GM12878 (cell line): ENCODE data around the gene RELL2. TPM values are rescaled to one million over a fixed set of nuclear protein-coding genes. Genes with fewer than 3 reads are reported as not detected.

Source experiments
- ATAC-seq: fragments of 200-7000 bp; cut with Tn5 transposase; 3 replicates; pipeline ENCODE4 v1.9.1; 2020; ENCODE audit warnings: mild to moderate bottlenecking, moderate library complexity
- BruUV-seq: library from RNA; stranded (reverse); fragments of 400-500 nt; replicated peaks from 2 replicates; lab custom pipeline; 2021; lab: Mats Ljungman, UMichigan
- CTCF ChIA-PET: fragments of 300-600 bp; sonication (Branson Sonifier 250); formaldehyde crosslinking; extraction: SDS; loops from one replicate; lab custom pipeline; 2021; ENCODE audit warnings: inconsistent platforms; lab: Yijun Ruan, JAX
- POLR2A ChIA-PET: fragments of 350-600 bp; formaldehyde crosslinking; extraction: SDS; loops from one replicate; lab custom pipeline; 2021; ENCODE audit warnings: inconsistent platforms; lab: Charles Lee
- RAD21 ChIA-PET: fragments of 300-600 bp; sonication (Branson Sonifier 250); formaldehyde crosslinking; loops from one replicate; lab custom pipeline; 2023; ENCODE audit warnings: antibody characterized with exemption; ENCODE audit not compliant: unreplicated experiment; lab: Charles Lee
- SMC1A ChIA-PET: fragments of 300-600 bp; sonication (Branson Sonifier 250); formaldehyde crosslinking; loops from one replicate; lab custom pipeline; 2023; ENCODE audit not compliant: unreplicated experiment, uncharacterized antibody; lab: Charles Lee
- DNase-seq: peaks from one replicate; pipeline ENCODE4 v3.0.0-alpha.2; 2011; ENCODE audit warnings: low read depth, low spot score
- FAIRE-seq: peaks from 3 replicates; lab custom pipeline; 2011; peaks lifted over from hg19 to GRCh38; lab: Jason Lieb, UNC
- H2AFZ ChIP-seq: 2 replicates; pipeline ENCODE4 v1.6.0; 2011; ENCODE audit warnings: low read depth, low read length, control low read depth; ENCODE audit not compliant: control insufficient read depth
- H3K27ac ChIP-seq: 2 replicates; pipeline ENCODE4 v1.5.1; 2011; ENCODE audit warnings: control low read depth; ENCODE audit not compliant: control insufficient read depth, insufficient read depth
- H3K27me3 ChIP-seq, 2 experiments: replicated peaks in 1 of 2; 2 replicates each; pipeline versions ENCODE4 v1.6.0 to v1.6.1; 2011; ENCODE audit warnings: low read length in 1 of 2; ENCODE audit not compliant: control insufficient read depth in 2 of 2, insufficient read depth in 2 of 2
- H3K36me3 ChIP-seq, 2 experiments: 2 replicates each; pipeline ENCODE4 v1.5.1; 2011; ENCODE audit warnings: low read length in 1 of 2; ENCODE audit not compliant: control insufficient read depth in 2 of 2, insufficient read depth in 2 of 2
- H3K4me1 ChIP-seq: 2 replicates; pipeline ENCODE4 v1.6.1; 2011; ENCODE audit warnings: mild to moderate bottlenecking, low read length, moderate library complexity, mixed read lengths; ENCODE audit not compliant: control insufficient read depth, insufficient read depth
- H3K4me2 ChIP-seq: 2 replicates; pipeline ENCODE4 v1.6.0; 2011; ENCODE audit warnings: control low read depth; ENCODE audit not compliant: control insufficient read depth, insufficient read depth
- H3K4me3 ChIP-seq: fragments of 200-600 bp; sonication (generic); 2 replicates; pipeline ENCODE4 v1.5.1; 2016
- H3K79me2 ChIP-seq: 2 replicates; pipeline ENCODE4 v1.6.0; 2011; ENCODE audit warnings: low read length; ENCODE audit not compliant: control insufficient read depth, insufficient read depth
- H3K9ac ChIP-seq: 2 replicates; pipeline ENCODE4 v1.8.0; 2011; ENCODE audit warnings: low read length, control low read depth, mixed read lengths; ENCODE audit not compliant: control insufficient read depth, insufficient read depth
- H3K9me3 ChIP-seq: replicated peaks from 3 replicates; pipeline ENCODE4 v1.5.1; 2011; ENCODE audit warnings: mild to moderate bottlenecking, low read length; ENCODE audit not compliant: control insufficient read depth, insufficient read depth
- H4K20me1 ChIP-seq: 2 replicates; pipeline ENCODE4 v1.6.0; 2011; ENCODE audit not compliant: control insufficient read depth, insufficient read depth
- CTCF ChIP-seq, 3 experiments: IDR thresholded peaks in 2 of 3; conservative IDR thresholded peaks in 1 of 3; 2 replicates each; pipeline ENCODE4 v1.5.1; 2011; ENCODE audit warnings: low read depth in 3 of 3, low read length in 3 of 3, mild to moderate bottlenecking in 3 of 3, control low read depth in 2 of 3, moderate library complexity in 2 of 3, inconsistent platforms in 1 of 3, mixed read lengths in 1 of 3; ENCODE audit not compliant: control insufficient read depth in 2 of 3, insufficient read depth in 1 of 3; ENCODE audit errors: extremely low read depth in 1 of 3
- DPF2 ChIP-seq: fragments of 450-650 bp; IDR thresholded peaks from 2 replicates; pipeline ENCODE4 v1.6.1; 2017; ENCODE audit warnings: mild to moderate bottlenecking
- IKZF1 ChIP-seq: fragments of 450-650 bp; conservative IDR thresholded peaks from 2 replicates; pipeline ENCODE4 v1.6.1; 2017; ENCODE audit warnings: antibody characterized with exemption, mild to moderate bottlenecking
- IKZF2 ChIP-seq, 2 experiments: fragments of 450-650 bp; IDR thresholded peaks; 2 replicates each; pipeline ENCODE4 v1.6.1; 2017; ENCODE audit warnings: mild to moderate bottlenecking in 2 of 2, moderate library complexity in 2 of 2
- MAX ChIP-seq: IDR thresholded peaks from 2 replicates; pipeline ENCODE4 v1.6.1; 2012; ENCODE audit warnings: low read depth, low read length, improper control_type of control experiment
- TCF12 ChIP-seq: IDR thresholded peaks from 2 replicates; pipeline ENCODE4 v1.6.1; 2011; ENCODE audit warnings: low read depth, mild to moderate bottlenecking, low read length
- ZNF274 ChIP-seq: IDR thresholded peaks from one replicate; pipeline ENCODE4 v1.8.0; 2011; ENCODE audit not compliant: insufficient read length, insufficient read depth
- WGBS: methylation state at CpG from one replicate; pipeline ENCODE4 v1.1.6; 2016; ENCODE audit warnings: low lambda C conversion rate; ENCODE audit not compliant: insufficient replicate concordance, insufficient coverage; ENCODE audit errors: missing lambda C conversion rate; 5-methylcytosine and 5-hydroxymethylcytosine counted together
- in situ Hi-C: fragments of 300-500 bp; cut with MboI; formaldehyde crosslinking; loops from 9 replicates; pipeline ENCODE4 v1.14.3; 2018; ENCODE audit warnings: mixed read lengths
- intact Hi-C: fragments of 100-400 bp; cut with micrococcal nuclease; formaldehyde crosslinking; loops from one replicate; pipeline ENCODE4 v1.14.2; 2022; ENCODE audit not compliant: unreplicated experiment
- polyA plus RNA-seq, 11 experiments: library from polyadenylated mRNA; depleted of rRNA in 4 of 11; unstranded in 6 of 11; stranded (reverse) in 5 of 11; fragments of >200 nt; fragmentation: Nextera tagmentation in 4 of 11; fragmentation: Illumina TruSeq in 1 of 11; extraction: Ambion mirVana in 4 of 11; extraction: Trizol in 1 of 11; gene quantifications; 1 replicate in 1 of 11; 2 replicates in 10 of 11; pipeline versions ENCODE4 v1.2.1 to v1.2.3, GENCODE V29; 2011 to 2016; ENCODE audit warnings: inconsistent platforms in 2 of 11, missing spikeins in 2 of 11, low read depth in 1 of 11
- total RNA-seq, 4 experiments: library from RNA; depleted of rRNA in 3 of 4; stranded (reverse); fragments of >200 nt in 3 of 4; fragmentation: Illumina TruSeq in 1 of 4; extraction: Trizol in 1 of 4; gene quantifications; 2 replicates each; pipeline versions ENCODE4 v1.2.1 to v1.2.3, GENCODE V29; 2013 to 2021
- TF ChIP-seq, protein P1 (sequence below): IDR thresholded peaks from 2 replicates; pipeline ENCODE4 v1.6.1; 2012; ENCODE audit warnings: low read depth, low read length, improper control_type of control experiment

RELL2 gene
- total and polyA plus RNA-seq, 10 of the 15 experiments (the other 5 are each of a cell fraction or from before 2014, with no cell fraction given): 0.23 to 21.4 (median 7.1) TPM

- H3K9me3 ChIP-seq: no peaks in the 10 kb centered on the region
- RAD21 ChIA-PET: interaction anchor here (1.0 to 2.1 kb wide), 7 partner anchors 13 to 60 kb away, joined by 3 to 13 read pairs (median 4); partner anchors contain the start of genes DIAPH1, HDAC3 and RELL2
- H3K4me3 ChIP-seq: peak overlapping the region; percentile 85
- no peak for DNase-seq
- H3K27ac ChIP-seq: peak overlapping the region; percentile 51; the same call in 1 of the 2 replicates
- no peak for ATAC-seq
- no peaks in the 10 kb centered on the region for H4K20me1 ChIP-seq
- TF ChIP-seq DPF2 (no peak), IKZF2 (IDR thresholded peaks at IDR 0.05) (0 out of 4 replicates have a peak, but pooled peaks of 1 of the 2 experiments have one; percentile 23), TCF12 (no peak), IKZF1 (peak; percentile 36; the same call in 1 of the 2 replicates)
- SMC1A ChIA-PET: interaction anchor here (0.6 to 1.8 kb wide), 7 partner anchors 14 to 1050 kb away, joined by 3 to 12 read pairs (median 3); partner anchors contain the start of genes HDAC3 and RELL2
- H3K9ac ChIP-seq: peak overlapping the region; percentile 34; the same call in 1 of the 2 replicates
- H3K27me3 ChIP-seq: no peaks in the 10 kb centered on the region
- POLR2A ChIA-PET: interaction anchor here (0.6 to 1.8 kb wide), 6 partner anchors 14 to 272 kb away, joined by 3 to 23 read pairs (median 6); partner anchors contain the start of genes DELE1, HDAC3 and RELL2
- WGBS: 75% methylated on average over 9 of the region's 9 CpGs
- no peaks in the 10 kb centered on the region for H3K79me2 ChIP-seq
- no peaks in the 10 kb centered on the region for H3K36me3 ChIP-seq
- FAIRE-seq: no peak
- in situ Hi-C loops (no loop called here), intact Hi-C loops (no loop called here)
- CTCF ChIA-PET: interaction anchor here (0.9 to 3.2 kb wide), 11 partner anchors 9 to 318 kb away, joined by 3 to 15 read pairs (median 6); partner anchors contain the start of genes DIAPH1, HDAC3, PCDHGA10 and RELL2
- peak overlapping the region; percentile 86 for H2AFZ ChIP-seq
- BruUV-seq: no TSS peak
- H3K4me2 ChIP-seq: peak overlapping the region; percentile 98
- H3K4me1 ChIP-seq: peaks cover 8% of the 10 kb centered on the region
Observed at GRCh38 chr5:141651728-141652105, 14.9 kb downstream of the RELL2 start.

- 0% methylated on average over 2 of the region's 2 CpGs for WGBS
- Histone ChIP-seq H2AFZ (no peak overlapping the region), H4K20me1 (no peaks in the 10 kb centered on the region), H3K4me3 (no peak overlapping the region), H3K9me3 (no peaks in the 10 kb centered on the region), H3K4me2 (no peak overlapping the region), H3K27ac (no peak overlapping the region), H3K4me1 (peaks cover 8% of the 10 kb centered on the region), H3K36me3 (no peaks in the 10 kb centered on the region), H3K9ac (no peak overlapping the region), H3K79me2 (no peaks in the 10 kb centered on the region), H3K27me3 (no peaks in the 10 kb centered on the region)
- ChIA-PET POLR2A (no interaction called here), RAD21 (interaction anchor here (0.5 kb wide), 1 partner anchor 613 kb away, joined by 3 read pairs; no protein-coding TSS in a partner anchor), SMC1A (no interaction called here), CTCF (interaction anchor here (0.7 to 1.5 kb wide), 3 partner anchors 10 to 353 kb away, joined by 3 to 7 read pairs (median 3); no protein-coding TSS in a partner anchor)
- TF ChIP-seq ZNF274: no peak
- TF ChIP-seq, protein P1, sequence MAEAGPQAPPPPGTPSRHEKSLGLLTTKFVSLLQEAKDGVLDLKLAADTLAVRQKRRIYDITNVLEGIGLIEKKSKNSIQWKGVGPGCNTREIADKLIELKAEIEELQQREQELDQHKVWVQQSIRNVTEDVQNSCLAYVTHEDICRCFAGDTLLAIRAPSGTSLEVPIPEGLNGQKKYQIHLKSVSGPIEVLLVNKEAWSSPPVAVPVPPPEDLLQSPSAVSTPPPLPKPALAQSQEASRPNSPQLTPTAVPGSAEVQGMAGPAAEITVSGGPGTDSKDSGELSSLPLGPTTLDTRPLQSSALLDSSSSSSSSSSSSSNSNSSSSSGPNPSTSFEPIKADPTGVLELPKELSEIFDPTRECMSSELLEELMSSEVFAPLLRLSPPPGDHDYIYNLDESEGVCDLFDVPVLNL: no peak
- TF ChIP-seq CTCF (IDR thresholded peaks at IDR 0.05 in 2 of 3, conservative IDR thresholded peaks at IDR 0.05 in 1 of 3; ENCODE audit: control insufficient read depth in 2 of 3, extremely low read depth in 1 of 3, insufficient read depth in 1 of 3, low read depth in 3 of 3, low read length in 3 of 3): no peak
- no peak for TF ChIP-seq MAX
- DNase-seq (no peak), ATAC-seq (no peak), FAIRE-seq (no peak)
- intact Hi-C loops (no loop called here), in situ Hi-C loops (no loop called here)
- BruUV-seq: no TSS peak
Observed at GRCh38 chr5:141654298-141654697, 17.5 kb downstream of the RELL2 start.
